ENCODE data around the gene RAB6B.

GRCh38 chr3:133890037-133890436 is 5.6 kb downstream of the RAB6B start:
- TF ChIP-seq CTCF (IDR thresholded peaks at IDR 0.05) (no peak), POLR2A (IDR thresholded peaks at IDR 0.05) (no peak)
